ENCODE results near the gene PRKG1. TPM values are rescaled to one million over a fixed set of nuclear protein-coding genes. Genes with fewer than 3 reads are reported as not detected.

PRKG1 gene
- total and polyA plus RNA-seq, 2 donors (not counting 1 experiment from before 2014, with no cell fraction given) = not detected

- TF ChIP-seq CTCF (IDR thresholded peaks at IDR 0.05) (no peak), EZH2 (IDR thresholded peaks at IDR 0.05; ENCODE audit: borderline replicate concordance, insufficient read depth, low read depth, low read length, poor library complexity, severe bottlenecking) (no peak)
- Histone ChIP-seq H3K27me3 (replicated peaks in 1 of 4; ENCODE audit: control extremely low read depth in 1 of 4, control insufficient read depth in 3 of 4, insufficient read depth in 4 of 4, low read length in 3 of 4) (no peaks in the 10 kb centered on the region), H3K36me3 (replicated peaks in 1 of 2; ENCODE audit: control extremely low read depth in 1 of 2, control insufficient read depth in 1 of 2, extremely low read depth in 1 of 2, insufficient read depth in 2 of 2, low read length in 1 of 2) (no peaks in the 10 kb centered on the region), H3K79me2 (ENCODE audit: control insufficient read depth, insufficient read depth, low read length) (no peaks in the 10 kb centered on the region), H3K4me3 (ENCODE audit: control extremely low read depth in 1 of 5, extremely low read depth in 1 of 5, insufficient read depth in 1 of 5, low read depth in 2 of 5, low read length in 4 of 5) (no peak overlapping the region), H3K9me3 (ENCODE audit: control extremely low read depth in 1 of 3, control insufficient read depth in 2 of 3, insufficient read depth in 1 of 3, low read length in 2 of 3) (no peaks in the 10 kb centered on the region), H3K4me1 (ENCODE audit: control insufficient read depth in 2 of 2, insufficient read depth in 2 of 2, low read length in 2 of 2) (no peaks in the 10 kb centered on the region), H2AFZ (ENCODE audit: insufficient read depth, low read depth, low read length, poor library complexity, severe bottlenecking) (no peak overlapping the region), H4K20me1 (ENCODE audit: control insufficient read depth, insufficient read depth, low read length, poor library complexity, severe bottlenecking) (no peaks in the 10 kb centered on the region), H3K9ac (ENCODE audit: low read length) (no peak overlapping the region), H3K4me2 (replicated peaks; ENCODE audit: low read depth, low read length, poor library complexity, severe bottlenecking) (no peak overlapping the region), H3K27ac (ENCODE audit: low read length in 2 of 2) (no peak overlapping the region)
- H3K9me3 Mint-ChIP-seq (ENCODE audit: insufficient read depth) = no peaks in the 10 kb centered on the region
- no peaks in the 10 kb centered on the region for H3K4me1 Mint-ChIP-seq
- H3K27me3 Mint-ChIP-seq = no peaks in the 10 kb centered on the region
- H3K4me3 Mint-ChIP-seq = no peak overlapping the region
- POLR2A ChIA-PET = no interaction called here
- no peak overlapping the region for H3K27ac Mint-ChIP-seq
- intact Hi-C loops (cut with micrococcal nuclease) = no loop called here
- DNase-seq = no peak
- CTCF ChIA-PET = no interaction called here
- 100% methylated on average over 1 of the region's 4 CpGs for WGBS (ENCODE audit: insufficient coverage)
- ATAC-seq (ENCODE audit: low read depth) = no peak
Measured at GRCh38 chr10:51786016-51786683, 711.9 kb downstream of the PRKG1 start.

- Histone ChIP-seq H4K20me1 (ENCODE audit: control insufficient read depth, insufficient read depth, low read length, poor library complexity, severe bottlenecking) (no peaks in the 10 kb centered on the region), H3K27me3 (replicated peaks in 1 of 4; ENCODE audit: control extremely low read depth in 1 of 4, control insufficient read depth in 3 of 4, insufficient read depth in 4 of 4, low read length in 3 of 4) (no peaks in the 10 kb centered on the region), H3K4me3 (ENCODE audit: control extremely low read depth in 1 of 5, extremely low read depth in 1 of 5, insufficient read depth in 1 of 5, low read depth in 2 of 5, low read length in 4 of 5) (no peak overlapping the region), H3K9ac (ENCODE audit: low read length) (no peak overlapping the region), H3K79me2 (ENCODE audit: control insufficient read depth, insufficient read depth, low read length) (no peaks in the 10 kb centered on the region), H3K4me1 (ENCODE audit: control insufficient read depth in 2 of 2, insufficient read depth in 2 of 2, low read length in 2 of 2) (no peaks in the 10 kb centered on the region), H2AFZ (ENCODE audit: insufficient read depth, low read depth, low read length, poor library complexity, severe bottlenecking) (no peak overlapping the region), H3K36me3 (replicated peaks in 1 of 2; ENCODE audit: control extremely low read depth in 1 of 2, control insufficient read depth in 1 of 2, extremely low read depth in 1 of 2, insufficient read depth in 2 of 2, low read length in 1 of 2) (no peaks in the 10 kb centered on the region), H3K27ac (ENCODE audit: low read length in 2 of 2) (no peak overlapping the region), H3K9me3 (ENCODE audit: control extremely low read depth in 1 of 3, control insufficient read depth in 2 of 3, insufficient read depth in 1 of 3, low read length in 2 of 3) (peaks cover 0 to 3% (median 0%) of the 10 kb centered on the region in 3 donors), H3K4me2 (replicated peaks; ENCODE audit: low read depth, low read length, poor library complexity, severe bottlenecking) (no peak overlapping the region)
- intact Hi-C loops (cut with micrococcal nuclease) = no loop called here
- DNase-seq = no peak
- no peak for TF ChIP-seq EZH2 (IDR thresholded peaks at IDR 0.05; ENCODE audit: borderline replicate concordance, insufficient read depth, low read depth, low read length, poor library complexity, severe bottlenecking)
- no peak for TF ChIP-seq CTCF (IDR thresholded peaks at IDR 0.05)
- Mint-ChIP-seq H3K9me3 (ENCODE audit: insufficient read depth) (peaks cover 2% of the 10 kb centered on the region), H3K27ac (no peak overlapping the region), H3K27me3 (no peaks in the 10 kb centered on the region), H3K4me1 (no peaks in the 10 kb centered on the region), H3K4me3 (no peak overlapping the region)
- POLR2A ChIA-PET = no interaction called here
- no peak for ATAC-seq (ENCODE audit: low read depth)
- WGBS (ENCODE audit: insufficient coverage) = no CpG with 5 or more reads among the region's 1 CpG
- CTCF ChIA-PET = no interaction called here
Measured at GRCh38 chr10:51786684-51787035, 712.4 kb downstream of the PRKG1 start.

Data from B cell (primary cell).